Measurements from ENCODE around the gene COX7B2.

COX7B2 gene

GRCh38 chr4:46909078-46909477 is at the start of gene COX7B2:
TSS of gene COX7B2 (minus strand) at chr4:46909245. CDS start at chr4:46735192, 174,053 bp downstream.
- no peak for DNase-seq

GRCh38 chr4:46956451-46956850 is 47.4 kb upstream of the COX7B2 start:
- DNase-seq = no peak

- no peak for DNase-seq
These were observed 46.6 kb upstream of the COX7B2 start for GRCh38 chr4:46955601-46956000.

- DNase-seq = no peak
These were observed 45.6 kb upstream of the COX7B2 start for GRCh38 chr4:46954643-46955042.

- DNase-seq = no peak
These were observed 44.5 kb upstream of the COX7B2 start for GRCh38 chr4:46953564-46953963.

DNA sequence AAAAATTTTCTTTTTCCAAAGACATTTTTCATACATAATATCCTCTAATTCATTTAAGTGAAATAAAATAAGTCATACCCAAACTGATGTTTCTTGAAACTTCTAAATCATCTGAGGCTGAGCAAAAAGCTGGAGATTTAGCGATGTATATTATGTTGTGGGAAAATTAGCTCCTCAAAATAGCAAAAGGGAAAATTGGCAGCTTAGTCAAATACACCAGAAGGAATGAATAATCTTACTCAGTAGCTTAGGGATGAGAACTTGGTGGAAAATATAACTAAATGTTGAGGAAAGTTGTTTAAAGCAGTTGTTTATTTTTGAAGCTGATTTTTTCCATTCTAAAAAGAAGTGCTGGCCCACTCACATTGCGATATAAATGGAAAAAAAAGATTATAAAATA is 43.4 kb upstream of the COX7B2 start:
- DNase-seq = no peak

DNA sequence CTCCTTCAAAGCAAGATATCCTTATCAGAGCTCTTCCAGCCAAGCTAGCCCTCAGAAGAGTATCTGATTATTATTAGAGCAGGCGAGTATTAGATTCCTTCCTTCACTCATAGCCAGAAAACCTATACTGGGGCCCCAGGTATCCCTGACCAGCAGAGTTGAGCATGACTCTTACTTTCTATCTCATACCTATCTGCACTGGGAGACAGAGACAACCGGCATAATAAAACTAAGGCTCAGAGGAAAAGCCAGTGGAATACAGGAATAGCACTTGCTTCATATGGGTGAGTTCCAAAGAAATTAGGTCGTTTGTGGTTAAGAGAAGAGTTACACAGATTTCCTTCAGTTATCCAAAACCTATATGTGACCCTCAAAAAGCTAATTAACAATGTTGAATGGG is 41.8 kb upstream of the COX7B2 start:
- no peak for DNase-seq

- DNase-seq = no peak
These were observed 40.8 kb upstream of the COX7B2 start for GRCh38 chr4:46949822-46950221.

- DNase-seq = no peak
These were observed 38.5 kb upstream of the COX7B2 start for GRCh38 chr4:46947541-46947940.

DNA sequence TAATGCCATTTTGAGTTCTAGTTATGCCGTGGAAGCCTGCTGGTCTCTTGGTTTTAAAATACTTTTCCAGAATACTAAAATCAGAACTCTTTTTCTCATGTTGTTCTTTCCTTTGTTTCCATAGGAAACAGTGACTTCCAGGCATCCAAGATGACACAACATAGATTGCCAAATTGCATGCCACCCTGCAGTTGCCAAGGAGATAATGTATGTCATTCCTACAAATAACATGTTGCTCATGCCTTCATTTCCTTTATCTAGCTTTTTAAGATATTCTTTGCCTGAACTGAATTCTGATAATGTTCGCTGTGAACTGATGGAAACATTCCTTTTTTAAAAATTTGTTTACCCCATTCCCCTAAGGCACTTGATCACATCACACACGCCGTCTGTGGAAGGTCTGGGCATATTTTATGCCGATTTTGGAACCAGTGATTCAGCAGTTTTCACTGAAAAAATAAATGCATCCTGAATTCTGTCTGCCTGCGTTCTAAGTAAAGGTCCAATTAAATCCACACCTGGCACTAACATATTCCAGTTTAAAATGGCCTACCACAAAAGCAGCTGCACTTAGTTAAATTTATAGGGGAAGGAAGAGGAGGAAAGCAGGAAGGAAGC is 38.0 kb upstream of the COX7B2 start:
- DNase-seq = no peak

DNA sequence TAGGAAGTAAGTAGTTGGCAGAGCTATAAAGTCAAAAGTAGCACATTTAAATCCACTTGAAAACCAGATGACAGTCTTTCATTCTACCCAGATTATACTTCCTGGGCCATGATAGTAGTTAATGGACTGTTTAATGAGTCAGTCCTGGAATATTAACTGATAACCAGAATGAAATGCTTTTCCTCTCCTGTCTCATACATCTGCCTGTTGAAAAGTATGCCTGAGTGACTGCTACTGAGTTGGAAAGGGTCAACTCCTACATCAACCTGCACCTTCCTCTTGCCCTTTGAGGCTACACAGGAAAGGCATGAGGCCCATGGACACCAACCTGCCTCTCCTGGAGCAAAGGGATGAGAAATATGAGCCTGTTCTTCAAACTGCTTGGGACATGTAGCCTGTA is 36.0 kb upstream of the COX7B2 start:
- DNase-seq = no peak

DNA sequence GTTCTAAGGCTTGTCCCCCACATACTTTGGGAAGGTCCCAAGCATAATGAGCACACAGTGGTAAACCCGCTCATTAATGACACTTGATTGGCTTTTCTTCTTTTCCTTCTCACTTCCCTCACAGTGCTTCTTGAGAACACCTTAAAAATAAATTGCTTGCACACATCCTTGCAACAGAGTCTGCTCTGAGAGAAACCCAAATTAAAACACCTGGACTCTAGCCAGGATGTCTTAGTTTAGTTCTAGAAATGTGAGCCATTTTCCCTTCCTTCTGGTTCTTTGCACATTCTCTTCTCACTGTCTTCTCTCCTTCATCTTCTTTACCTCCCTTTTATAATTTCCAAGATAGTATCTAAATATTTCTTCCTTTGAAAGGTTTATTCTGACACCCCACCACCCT is 35.3 kb upstream of the COX7B2 start:
- no peak for DNase-seq

DNA sequence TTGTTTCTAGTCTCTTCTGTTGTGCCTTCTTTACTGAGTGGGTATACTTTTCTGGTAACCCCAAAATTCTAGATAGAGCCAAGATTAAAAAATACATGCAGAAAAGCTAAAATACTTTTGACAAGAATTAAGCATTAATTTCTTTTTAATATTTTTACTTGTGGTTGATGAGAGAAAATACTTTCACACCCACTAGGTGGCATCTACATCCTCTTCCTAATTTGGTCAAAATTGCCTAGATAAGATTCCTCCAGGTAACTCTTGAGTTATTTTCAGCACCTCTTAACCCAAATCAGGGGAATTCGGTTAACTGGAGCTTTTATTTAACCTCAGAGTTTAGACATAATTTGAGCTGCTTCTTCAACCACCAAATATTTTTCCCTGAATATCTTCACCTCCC is 28.4 kb upstream of the COX7B2 start:
- no peak for DNase-seq

DNA sequence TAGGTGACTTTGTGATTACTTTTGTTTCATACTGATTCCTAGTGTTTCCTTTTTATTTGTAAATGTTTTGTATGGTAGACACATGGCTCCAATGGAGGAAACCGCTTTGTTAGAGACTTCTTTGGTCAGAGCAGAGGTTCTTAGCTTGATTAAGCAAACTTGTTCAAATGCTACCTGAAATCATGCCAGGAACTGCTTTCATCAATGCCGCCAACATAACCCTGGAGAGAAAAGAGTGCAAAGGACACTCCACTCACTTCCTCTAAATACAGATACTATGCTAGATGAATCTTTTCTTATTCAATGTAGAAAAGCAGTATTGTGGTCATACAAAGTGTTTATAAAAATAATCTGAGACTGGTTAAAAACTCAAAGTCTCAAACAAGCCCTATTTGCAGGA is 25.7 kb upstream of the COX7B2 start:
- no peak for DNase-seq

DNA sequence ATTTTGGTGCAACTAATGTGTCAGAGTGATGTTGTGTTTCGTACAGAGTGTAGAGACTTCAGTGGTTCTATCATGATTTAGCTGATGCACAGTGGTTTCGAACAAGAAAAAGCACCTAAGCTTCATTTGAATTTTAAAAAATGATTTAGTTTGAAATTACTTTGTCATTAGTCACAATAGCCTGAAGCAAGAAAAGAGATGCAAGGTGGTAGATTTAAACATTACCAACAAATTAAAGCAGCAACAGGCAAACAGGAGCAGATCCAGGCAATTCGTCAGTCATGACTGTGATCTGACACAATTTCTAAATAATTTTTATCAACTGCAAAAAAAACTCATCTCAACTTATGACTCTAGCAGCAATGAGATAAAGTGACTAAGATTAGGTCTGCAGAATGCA is 24.6 kb upstream of the COX7B2 start:
- no peak for DNase-seq

GRCh38 chr4:46931981-46932380 is 22.9 kb upstream of the COX7B2 start:
- DNase-seq = peak in 1 of 2 donors; percentile 19

DNA sequence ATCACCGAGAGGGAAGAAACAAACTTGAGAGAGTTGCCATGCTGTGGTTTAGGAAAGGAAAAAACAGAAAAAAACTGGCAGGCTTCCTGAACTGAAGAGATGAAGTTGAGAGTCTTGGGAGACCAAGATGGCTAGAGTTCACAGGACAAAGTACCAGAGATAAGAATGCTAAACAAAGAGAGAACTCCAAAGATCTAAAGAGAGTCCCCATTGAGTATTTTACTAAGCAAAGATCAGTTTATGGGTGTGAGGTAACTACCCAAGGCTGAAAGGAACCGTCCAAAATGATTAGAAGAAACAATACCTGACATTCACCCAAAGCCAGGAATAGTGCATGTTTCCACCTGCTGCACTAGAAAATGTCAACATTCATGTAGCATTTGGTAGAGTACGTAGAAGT is 21.8 kb upstream of the COX7B2 start:
- no peak for DNase-seq

DNA sequence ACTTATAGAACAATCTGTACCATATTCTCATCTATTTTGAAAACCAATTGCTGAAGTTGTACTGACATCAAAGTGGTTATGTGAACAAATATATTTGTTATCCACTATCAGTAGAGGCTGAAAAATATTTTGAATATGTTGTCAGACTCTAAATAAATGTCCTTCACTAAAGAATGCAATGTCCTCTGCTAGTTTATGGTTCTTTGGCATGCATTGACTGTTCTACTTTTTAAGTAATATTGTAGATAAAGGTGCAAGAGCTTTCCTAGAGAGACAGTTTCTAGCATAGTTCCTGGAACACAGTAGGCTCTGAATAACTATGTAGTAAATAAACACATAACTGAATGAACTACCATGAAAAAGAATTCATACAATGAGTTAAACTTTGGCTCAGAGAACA is 18.2 kb upstream of the COX7B2 start:
- no peak for DNase-seq

DNA sequence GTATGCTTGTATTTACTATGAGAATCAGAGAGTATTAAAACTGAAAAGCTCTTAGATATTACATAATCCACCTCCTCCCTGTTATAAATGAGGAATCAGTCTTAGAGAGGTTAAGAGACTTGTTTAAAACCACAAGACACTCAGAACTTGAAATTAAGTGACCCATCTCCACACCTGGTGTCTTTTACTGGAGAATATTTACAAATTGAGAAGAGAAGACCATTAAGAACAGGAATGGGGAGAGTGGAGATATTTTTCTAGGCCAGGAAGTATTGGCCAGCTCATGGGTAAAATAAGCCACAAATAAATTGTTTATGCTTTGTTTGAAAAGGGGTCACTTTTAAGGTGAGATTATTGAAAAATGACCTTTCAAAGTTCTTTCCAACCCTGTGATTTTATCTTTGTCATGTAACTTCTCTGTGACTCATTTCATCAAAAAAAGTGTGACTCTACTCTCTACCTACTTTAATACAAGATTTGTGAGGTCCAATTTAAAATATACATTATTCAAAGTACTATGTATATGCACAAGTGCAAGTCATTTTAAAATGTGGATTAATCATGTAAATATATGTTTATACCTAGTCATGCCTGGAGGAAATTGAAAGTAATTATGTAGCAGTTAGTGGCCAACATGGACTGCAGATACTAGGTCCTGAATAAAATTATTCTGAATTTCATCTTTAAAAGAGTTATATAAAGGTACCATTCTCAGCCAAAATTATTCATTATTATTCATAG is 15.9 kb upstream of the COX7B2 start:
- DNase-seq = no peak

GRCh38 chr4:46922205-46922604 is 13.2 kb upstream of the COX7B2 start:
- DNase-seq = no peak

- no peak for DNase-seq
These were observed 897 bp downstream of the COX7B2 start for GRCh38 chr4:46908148-46908547.

DNA sequence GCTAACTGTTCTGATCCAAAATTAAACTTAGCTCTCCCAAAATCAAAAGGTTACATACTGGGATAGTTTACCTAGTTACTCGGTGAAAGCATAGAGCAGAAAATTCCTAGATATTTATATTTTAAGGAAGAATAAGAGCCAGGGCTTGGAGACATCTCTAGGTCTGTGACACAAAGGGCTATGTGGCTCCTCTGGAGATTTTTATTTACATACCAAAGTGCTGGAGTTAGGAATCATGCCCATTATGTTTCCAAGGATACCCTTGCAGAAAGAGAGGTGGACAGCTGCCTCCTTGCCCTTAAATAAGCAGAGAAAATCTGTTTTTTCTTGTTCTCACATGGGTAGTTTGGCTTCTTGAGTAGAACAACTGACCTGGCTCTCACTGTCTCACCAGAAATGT is 9.0 kb downstream of the COX7B2 start:
- DNase-seq = no peak

GRCh38 chr4:46894826-46895225 is 14.2 kb downstream of the COX7B2 start:
- DNase-seq = no peak

- DNase-seq = no peak
These were observed 19.0 kb downstream of the COX7B2 start for GRCh38 chr4:46890056-46890455.

DNA sequence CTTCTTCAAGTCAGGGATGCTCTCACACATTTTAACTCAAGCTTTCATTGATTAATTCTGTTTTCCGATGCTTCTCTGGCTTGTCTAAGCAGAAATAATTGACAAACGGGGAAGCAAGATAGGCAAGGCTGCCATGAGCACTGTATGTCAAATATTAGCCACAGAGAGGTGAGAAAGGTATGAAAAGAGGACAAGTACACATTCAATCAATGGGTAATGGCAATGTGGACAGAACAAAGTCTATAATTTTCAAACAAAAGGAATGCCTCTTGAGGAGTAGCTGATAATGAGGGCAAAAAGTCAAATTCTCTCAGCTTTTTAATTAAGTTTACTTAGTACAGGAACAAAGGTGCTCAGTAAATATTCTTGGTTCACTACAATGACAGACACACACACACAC is 19.6 kb downstream of the COX7B2 start:
- DNase-seq = no peak
